ENCODE data around the gene TEX22. TPM values are rescaled to one million over a fixed set of nuclear protein-coding genes. Genes with fewer than 3 reads are reported as not detected.

Gene TEX22
- total RNA-seq, 1 donor from 2014 or later: 0.31 TPM

DNA sequence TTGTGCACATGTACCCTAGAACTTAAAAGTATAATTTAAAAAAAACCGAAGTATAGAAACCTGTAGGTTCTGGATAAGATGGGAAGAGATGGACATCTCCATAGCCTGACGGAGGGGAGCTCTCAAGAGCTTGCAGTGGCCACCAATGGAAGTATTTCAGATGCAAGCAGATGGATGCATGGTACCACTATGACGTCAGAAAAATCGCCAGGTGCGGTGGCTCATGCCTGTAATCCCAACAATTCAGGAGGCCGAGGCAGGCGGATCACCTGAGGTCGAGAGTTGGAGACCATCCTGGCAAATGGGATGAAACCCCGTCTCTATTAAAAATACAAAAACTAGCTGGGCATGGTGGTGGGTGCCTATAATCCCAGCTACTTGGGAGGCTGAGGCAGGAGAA lies 3.4 kb downstream of the TEX22 start:
- DNase-seq: no peak

DNA sequence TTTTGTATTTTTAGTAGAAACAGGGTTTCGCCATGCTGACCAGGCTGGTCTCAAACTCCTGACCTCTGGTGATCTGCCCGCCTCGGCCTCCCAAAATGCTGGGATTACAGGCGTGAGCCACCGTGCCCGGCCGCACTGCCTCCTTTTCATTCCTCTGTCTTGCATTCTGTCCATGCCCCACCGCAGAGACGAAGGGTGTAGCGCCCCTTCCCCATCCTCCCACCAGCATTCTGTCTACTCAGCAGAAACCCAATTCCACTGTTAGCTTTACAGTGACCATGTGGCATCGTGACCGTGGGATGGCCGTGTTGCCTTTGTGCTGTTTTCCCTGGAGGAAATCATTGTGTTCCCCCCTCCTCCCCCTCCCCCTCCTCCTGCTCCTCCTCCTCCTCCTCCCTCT lies 10.3 kb downstream of the TEX22 start:
- DNase-seq: no peak

DNA sequence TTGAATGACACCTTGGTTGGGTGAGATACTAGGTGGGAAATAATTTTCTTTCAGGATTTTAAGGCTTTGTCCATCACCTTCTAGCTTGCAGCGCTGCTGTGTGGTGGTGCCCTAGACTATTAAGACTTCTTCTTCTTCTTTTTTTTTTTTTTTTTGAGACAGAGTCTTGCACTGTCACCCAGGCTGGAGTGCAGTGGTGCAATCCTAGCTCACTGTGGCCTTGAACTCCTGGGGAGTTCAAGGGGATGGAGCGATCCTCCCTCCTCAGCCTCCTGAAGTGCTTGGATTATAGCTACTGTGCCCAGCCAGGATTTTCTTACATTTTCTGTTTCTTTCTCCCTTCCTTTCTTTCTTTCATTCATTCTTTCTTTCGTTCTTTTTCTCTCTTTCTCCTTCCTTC lies 11.0 kb downstream of the TEX22 start:
- no peak for DNase-seq

DNA sequence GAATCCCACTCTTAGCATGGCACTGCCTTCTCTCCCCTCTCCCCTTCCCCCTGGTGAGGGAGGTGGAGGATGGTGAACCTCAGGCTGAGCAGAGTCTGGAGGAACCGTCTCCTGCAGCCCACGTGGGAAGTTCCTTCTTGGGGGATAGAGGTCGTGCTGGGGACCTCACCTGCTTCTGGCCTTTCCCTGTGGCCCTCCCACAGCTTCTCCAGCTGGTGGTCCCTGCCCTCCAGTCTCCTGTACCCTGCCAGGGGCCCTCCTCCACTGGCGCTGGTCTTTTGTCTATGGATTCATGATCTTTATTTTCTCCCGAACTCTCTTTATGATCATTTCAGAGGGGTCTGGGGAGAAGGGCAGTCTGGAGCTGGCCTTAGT lies 12.3 kb downstream of the TEX22 start:
- DNase-seq: no peak

DNA sequence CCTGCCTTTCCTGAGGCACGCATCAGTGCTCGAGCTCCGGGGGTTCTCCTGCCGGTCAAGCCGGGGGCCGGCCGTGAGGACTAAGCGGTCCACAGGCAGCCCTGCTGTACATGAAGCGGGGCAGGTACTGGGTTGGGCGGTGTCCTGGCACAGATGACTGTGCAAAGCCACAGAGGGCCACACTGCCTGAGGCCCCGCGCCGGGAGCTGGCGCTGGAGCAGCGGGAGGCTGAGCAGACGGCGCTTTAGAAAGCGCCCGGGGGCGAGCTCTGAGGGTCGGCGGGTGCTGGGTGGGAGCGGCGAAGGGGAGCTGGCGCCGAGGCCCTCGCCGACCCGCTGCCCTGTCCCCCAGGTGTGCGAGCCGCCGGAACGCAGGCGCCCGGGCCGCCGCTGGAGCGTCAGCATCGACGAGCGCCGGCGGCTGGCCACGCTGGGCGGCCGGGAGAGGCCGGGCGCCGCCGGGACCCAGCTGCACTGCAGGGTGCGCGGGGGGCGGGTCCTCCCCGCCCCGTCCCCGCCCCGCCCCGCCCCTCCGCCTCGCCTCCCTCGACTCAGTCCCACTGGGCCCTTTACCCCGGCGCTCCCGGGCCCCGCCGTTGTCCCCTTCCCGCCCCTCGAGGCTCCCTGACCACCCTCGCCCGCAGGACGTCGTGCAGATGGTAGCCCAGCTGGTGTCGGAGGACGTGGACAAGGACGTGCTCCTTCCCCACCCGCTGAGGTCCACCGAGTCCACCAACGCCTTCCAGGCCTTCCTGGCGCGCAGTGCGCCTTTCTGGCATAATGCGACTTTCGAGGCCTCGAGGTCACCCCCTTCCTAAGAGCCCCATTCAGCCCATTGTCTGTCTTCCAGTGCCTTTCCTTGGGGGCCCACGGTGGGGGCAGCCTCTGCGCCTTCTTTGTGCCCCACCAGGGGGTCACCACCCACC lies 12.9 kb downstream of the TEX22 start:
- DNase-seq: no peak

DNA sequence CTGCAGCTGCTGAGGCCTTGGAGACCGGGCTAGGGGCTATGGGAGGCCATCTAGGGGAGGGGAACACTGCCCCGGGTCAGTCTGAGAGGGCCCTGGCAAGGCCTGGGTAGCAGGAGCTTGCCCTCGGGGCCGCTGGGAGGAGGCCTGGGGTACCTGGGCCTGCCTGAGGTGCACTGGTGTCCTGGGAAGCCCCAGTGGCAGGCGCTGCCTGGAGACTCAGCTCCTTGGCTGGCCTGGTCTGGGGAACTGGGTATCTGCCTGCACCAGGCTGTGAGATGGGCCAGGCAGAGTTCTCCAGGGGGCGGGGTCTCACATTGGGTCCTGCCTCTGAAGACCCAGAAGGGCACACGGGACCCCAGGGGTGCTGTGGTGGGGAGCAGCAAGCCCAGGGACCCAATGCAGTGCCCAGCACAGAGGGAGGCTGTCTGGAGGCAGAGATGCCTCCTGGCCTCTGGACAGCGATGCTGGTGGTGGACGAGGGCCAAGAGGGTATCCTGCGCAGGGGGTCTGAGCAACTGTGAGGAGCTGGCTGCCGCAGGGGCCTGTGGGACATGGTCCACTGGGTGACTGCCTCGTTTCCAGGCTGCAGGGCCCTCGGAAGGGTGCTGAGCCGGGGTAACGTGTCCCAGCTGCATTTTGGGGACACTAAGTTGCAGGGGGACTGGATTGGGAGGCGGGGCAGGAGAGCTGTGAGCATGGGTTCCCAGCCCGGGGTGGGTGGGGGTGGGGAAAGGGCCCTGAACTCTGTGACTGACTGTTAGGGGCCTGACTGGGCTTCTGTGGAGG lies 13.8 kb downstream of the TEX22 start:
- no peak for DNase-seq

DNA sequence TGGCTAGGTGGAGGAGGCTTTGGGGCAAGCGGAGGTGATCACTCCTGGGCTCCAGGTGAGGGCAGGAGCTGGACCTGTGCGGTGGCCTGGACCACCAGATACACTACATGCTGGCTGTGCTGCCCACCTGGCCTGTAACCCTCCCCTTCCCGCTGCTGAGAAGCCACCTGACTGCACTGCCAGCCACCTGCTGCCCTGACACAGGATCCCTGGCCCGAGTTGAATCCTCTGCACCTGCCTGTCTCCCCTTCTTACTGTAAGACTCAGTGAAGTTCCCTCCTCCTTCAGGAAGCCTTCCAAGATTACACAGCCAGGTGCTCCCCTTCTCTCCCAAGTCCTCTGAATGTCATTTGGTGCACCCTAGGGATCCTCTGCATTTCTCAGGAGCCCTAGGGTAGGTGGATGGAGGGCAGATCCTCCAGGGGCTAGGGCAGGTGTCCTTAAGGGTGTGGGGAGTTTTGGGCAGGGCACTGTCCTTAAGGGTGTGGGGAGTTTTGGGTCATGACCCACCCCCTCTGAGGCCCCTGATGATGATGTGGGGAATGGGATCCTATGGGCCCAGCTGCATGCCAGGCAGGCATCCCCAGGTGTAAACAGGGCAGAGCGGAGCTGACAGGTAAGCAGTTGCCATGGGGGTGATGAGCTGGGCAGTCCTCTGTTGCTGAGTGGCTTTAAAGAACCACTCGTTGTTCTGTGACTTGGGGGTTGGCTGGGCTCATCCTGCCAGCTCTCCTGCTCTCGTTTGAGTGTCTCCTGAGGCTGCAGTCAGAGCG lies 14.6 kb downstream of the TEX22 start:
- DNase-seq: no peak

DNA sequence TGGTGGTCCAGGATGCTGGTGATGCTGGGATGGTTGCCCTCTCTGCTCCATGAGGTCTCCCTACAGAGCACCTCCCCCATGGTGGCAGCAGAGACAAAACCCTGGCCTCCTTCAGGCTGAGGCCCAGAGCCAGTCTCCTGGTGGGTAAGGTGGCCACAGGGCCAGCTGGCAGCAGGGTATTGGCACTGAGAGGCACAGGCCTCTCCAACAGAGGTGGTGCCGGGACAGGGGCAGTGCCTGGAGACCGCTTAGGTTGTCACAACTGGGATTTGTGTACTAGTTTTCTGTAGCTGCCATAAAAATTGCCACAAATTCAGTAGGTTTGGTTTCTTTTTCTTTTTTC lies 15.2 kb downstream of the TEX22 start:
- no peak for DNase-seq

DNA sequence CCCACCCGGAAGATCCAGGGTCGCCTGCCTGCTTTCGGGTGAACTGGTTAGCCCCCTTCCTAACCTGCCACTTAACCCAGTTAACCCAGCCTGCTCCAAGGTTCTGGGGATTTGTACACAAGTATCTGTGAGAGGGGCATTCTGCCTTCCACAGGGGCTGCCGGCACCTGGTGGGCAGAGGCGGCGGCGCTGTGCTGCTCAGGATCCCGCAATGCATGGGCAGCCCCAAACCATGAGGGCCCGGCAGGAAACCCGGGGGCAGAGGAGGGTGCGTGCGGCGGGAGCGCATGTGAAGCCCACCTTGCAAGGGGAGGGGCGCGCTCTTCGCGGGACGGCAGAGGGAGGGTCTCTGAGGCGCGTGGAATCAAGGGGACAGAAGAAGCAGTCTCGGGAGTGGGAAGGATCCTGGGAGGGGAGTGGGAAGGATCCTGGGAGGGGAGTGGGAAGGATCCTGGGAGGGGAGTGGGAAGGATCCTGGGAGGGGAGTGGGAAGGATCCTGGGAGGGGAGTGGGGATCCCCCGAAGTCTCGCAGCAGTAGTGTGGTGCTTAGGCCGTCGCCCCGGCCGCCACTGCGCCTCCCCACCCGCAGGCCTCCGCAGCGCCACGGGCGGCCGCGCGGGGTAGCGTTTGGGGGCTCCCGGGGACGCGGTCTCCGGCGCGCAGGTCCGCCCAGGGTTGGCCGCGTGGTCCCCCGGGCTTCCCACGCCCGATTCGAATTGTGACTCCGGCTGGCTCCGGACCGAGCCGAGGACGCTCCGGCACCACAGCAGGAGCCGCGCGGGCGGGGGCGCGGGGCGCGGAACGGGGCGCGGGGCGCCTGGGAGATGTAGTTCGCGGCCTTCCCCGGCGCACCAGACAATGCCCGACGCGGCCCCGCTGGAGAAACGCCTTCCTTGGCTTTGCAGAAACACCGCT lies 16.4 kb downstream of the TEX22 start:
- DNase-seq: peak; percentile 78

DNA sequence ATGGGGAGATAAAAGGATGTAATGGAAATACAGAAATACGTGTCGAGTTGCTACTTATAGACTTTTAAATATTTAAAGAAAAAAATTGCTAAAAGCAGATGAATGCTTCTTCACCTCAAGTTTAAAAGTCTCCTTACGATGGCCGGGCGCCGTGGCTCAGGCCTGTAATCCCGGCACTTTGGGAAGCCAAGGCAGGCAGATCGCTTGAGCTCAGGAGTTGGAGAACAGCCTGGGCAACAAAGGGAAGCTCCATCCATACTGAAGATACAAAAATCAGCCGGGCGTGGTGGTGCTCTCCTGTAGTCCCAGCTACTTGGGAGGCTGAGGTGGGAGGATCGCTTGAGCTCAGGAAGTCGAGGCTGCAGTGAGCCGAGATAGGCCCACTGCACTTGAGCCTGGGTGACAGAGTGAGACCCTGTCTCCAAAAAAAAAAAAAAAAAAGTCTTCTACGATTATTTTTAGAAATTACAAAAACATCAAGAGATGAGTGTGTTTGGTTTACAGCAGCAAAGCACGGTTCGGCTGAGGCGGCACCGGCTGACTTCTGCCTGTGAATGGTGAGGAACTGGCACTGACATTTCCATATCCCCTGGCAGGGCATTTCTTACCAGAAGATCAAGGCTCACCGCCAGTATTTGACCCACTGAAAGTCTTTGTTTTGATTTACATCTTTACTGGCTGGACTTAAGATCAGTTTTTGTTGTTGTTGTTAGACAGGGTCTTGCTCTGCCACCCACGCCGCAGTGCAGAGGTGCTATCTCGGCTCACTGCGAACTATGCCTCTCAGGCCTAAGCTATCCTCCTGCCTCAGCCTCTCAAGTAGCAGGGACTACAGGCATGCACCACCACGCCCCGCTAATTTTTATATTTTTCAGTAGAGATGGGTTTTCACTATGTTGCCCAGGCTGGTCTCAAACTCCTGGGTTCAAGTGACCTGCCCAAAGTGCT lies 17.4 kb downstream of the TEX22 start:
- no peak for DNase-seq

DNA sequence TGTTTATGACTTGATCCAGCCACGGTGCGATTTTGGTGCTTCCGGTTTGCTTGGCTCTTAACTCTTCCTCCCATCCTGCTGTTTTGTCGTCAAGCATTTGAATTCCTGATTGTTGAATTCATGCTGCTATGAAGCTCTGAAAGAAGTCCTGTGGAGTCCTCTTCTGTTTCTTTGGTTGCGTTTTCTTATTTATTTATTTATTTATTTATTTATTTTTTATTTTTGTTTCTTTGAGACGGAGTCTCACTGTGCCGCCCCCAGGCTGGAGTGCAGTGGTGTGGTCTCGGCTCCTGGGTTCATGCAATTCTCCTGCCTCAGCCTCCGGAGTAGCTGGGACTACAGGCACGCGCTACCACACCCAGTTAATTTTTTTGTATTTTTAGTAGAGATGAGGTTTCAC lies 18.3 kb downstream of the TEX22 start:
- no peak for DNase-seq

DNA sequence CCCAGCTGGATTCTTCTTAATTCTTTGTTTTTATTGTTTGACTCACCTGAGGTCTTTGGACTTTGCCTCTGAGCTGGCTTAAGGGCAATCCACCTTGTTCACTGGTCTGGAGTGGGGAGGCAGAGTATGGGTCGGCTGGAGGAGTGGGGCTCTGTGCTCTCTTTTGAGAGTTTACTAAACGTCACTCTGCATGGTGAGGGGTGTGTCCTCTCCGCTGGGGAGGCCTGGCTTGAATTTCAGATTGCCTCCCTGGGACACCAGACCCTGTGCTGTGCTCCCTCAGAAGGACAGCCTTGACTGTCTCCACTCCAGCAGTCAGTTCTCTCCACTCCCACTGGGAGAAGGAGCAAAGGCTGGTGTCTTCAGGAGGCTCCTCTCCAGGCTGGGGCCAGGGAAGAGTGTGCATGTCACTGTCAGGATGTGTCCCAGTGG lies 19.4 kb downstream of the TEX22 start:
- no peak for DNase-seq

DNA sequence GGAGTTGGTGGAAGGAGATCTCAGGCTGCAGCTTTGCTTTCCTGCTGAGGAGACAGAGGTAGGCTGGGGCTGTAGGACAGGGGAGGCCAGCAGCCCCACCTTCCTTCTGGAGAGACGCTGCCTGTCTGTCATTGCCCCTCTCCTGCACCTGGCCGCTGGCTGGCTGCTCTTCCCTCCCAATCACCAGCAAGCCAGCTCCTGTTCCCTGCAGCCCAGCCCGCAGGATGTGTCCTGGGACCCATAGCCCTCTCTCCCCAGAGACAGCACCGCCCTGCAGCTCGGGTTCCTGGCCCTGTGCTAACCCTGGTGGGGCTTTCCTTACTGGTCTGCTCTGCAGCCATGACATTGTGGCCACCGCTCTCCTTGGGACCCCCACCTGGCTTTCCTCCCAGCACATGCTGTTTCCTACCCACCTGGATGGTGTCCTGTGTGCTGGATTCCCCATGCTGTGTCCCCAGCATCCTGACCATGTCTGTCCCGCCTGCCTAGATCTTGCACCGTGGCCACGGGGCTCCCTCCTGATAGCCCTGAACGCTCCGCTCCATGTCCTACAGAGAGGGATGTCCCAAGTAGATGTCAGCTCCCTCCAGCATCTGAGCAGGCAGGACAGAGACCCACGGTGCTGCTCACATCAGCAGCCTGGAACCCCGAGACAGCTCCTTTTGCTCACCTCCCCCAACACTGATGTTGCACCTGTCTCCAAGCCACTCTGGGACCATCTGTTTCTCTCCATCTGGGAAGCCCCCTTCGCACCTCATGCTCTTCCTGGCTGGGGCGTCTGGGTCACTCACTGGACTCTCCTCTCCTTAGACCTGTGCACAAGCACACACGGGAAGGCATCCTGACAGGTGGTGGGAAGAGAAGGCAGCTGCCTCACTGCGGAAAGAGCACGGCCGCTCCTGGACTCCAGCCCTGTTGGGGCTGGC lies 20.2 kb downstream of the TEX22 start:
- no peak for DNase-seq

DNA sequence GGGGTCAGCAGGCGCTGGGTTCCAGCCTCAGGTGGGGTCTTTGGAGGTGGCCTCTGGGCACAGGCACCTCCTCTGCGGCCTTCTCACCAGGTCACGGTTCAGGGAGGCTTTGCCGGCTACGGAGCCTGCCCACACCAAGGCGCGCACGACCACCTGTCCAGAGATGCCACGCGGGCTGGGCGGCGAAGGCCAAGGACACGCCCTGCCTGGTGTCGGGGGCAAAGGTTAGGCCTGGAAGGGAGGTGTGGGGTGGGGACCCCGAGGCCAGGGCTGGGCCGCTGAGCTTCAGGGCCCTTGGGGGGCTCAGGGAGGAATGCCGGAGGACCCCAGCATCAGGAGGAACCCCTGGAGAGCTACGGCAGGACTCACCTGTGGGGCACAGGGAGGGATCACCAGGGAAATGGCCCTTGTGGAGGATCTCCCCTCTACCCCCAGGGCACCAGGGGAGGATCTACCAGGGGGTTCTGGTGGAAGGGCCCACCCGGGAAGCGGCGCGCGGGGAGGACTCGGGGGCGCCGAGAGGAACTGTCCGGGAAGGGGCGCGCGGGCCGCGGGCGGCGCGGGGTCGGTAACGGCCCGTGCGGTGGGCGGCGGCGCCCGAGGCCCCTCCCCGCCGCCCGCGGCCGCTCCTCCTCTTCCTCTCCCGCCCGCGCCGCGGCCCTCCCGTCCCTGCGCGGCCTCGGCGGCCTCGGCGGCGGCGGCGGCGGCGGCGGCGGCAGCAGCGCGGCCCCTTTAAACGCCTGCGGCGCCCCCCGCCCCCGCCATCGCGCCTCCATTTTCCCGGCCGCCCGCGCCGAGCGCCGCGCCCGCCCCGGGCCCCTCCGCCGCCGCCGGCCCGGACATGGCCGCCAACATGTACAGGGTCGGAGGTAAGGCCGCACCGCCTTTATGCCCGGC lies 21.1 kb downstream of the TEX22 start, which contains the start of gene MTA1:
TSS of gene MTA1 (plus strand) at position 633 of the 897 bp plus-strand sequence. CDS start at position 842, 209 bp downstream.
- DNase-seq: no peak

DNA sequence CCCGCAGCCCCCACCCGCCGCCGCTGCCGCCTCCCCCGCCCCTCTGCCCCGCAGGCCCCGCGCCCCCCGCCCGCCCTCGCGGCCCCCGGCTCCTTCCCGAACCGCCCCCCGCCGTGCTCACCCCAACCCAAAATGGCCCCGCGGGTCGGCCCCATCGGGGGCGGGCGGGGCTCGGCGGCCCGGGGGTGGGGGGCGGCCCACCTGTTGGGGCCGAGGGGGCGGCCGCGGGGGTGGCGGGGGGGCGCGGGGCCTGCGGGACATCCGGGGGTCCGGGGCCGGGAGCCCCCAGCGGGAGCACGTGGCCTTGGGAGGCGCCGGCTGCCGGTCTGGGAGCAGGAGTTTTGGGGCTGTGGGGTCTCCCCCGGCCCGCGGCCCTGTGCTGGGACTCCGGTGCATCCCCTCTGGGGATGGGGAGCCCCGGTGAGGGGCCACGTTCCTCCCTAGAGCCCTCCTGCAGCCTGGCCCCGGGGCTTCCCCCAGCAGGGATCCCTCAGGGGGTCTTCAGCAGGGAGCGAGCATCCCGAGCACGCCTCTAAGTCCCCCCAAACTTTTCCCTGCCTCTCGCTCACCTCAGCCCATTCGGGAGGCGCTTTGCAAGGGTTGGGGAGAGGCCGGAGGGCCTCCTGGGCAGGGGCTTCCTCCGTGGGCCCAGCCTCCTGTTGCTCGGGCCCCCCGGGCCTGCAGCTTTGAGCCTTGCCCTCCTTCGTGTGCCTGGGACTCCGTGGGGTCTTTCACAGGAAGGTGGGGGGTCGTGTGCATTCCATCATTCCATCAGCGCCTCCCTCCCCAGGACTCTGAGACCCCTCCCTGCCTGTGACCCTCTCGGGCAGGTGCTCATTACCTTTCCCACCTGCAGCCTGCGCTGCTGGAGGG lies 22.0 kb downstream of the TEX22 start:
- DNase-seq: no peak

DNA sequence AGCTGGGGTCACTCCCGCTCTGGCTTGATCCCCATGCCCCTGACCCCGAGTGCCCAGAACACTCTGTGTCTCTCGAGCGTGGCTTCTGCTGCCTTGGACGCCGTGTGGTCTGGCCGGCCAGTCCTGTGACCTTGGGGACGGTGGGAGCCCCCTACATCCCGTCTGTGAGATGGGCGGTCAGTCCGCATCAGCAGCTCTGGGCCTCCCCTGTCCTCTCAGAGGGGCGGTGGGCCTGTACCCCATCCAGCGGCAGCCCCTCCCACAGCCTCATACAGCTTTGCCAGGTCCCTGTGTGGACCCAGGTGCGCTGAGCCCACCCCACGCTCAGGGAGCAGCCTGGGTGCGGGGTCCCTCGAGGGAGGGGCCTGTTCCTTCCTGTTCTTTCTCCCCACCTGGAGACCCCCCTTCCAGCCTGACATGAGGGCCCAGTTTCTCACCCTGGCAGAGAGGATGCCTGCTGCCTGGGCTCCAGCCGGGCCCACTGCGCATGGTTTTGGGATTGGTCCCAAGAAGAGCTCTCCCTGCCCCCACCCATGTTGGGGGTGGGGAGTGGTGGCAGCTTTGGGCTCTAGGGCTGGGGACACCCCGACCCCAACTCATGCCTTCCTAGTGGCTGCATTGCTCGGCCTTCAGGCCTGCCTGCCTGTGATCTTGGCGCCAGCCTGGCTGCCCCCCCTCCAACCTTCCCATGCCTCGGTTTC lies 22.8 kb downstream of the TEX22 start:
- DNase-seq: no peak
